Stimulated activated CD8-positive, alpha-beta memory T cell treated with anti-CD3 and anti-CD28 coated beads, Interleukin-15, amount 100 ng/mL, for 1 hour (primary cell): Measurements from ENCODE around the gene TMPRSS4.
A peak's percentile ranks its signal among the peaks of the same experiment; 100 is the strongest.

ENCODE experiments used
- DNase-seq: peaks from one replicate; pipeline ENCODE4 v3.0.0-alpha.2; 2020; ENCODE audit warnings: low read depth

The TMPRSS4 gene

GRCh38 chr11:118076754-118077281, at the start of gene TMPRSS4:
TSS of gene TMPRSS4 (plus strand) at chr11:118077078. CDS start at chr11:118077303, 225 bp downstream.
- DNase-seq: no peak

GRCh38 chr11:118027694-118028093, 49.2 kb upstream of the TMPRSS4 start:
- DNase-seq: no peak

- DNase-seq: no peak
Measured at GRCh38 chr11:118028626-118029025, 48.3 kb upstream of the TMPRSS4 start.

GRCh38 chr11:118033443-118033842, 43.4 kb upstream of the TMPRSS4 start:
- no peak for DNase-seq

- no peak for DNase-seq
Measured at GRCh38 chr11:118042141-118042540, 34.7 kb upstream of the TMPRSS4 start.

- no peak for DNase-seq
Measured at GRCh38 chr11:118042796-118043195, 34.1 kb upstream of the TMPRSS4 start.

GRCh38 chr11:118045191-118045590, 31.7 kb upstream of the TMPRSS4 start:
- no peak for DNase-seq

- DNase-seq: no peak
Measured at GRCh38 chr11:118046051-118046963, 30.6 kb upstream of the TMPRSS4 start.

GRCh38 chr11:118046964-118047700, 29.7 kb upstream of the TMPRSS4 start:
- no peak for DNase-seq

- DNase-seq: no peak
Measured at GRCh38 chr11:118047749-118048148, 29.1 kb upstream of the TMPRSS4 start.

GRCh38 chr11:118048472-118049370, 28.2 kb upstream of the TMPRSS4 start:
- DNase-seq: no peak

GRCh38 chr11:118049771-118050170, 27.1 kb upstream of the TMPRSS4 start:
- no peak for DNase-seq

GRCh38 chr11:118050208-118050891, 26.5 kb upstream of the TMPRSS4 start:
- DNase-seq: no peak

GRCh38 chr11:118051136-118051610, 25.7 kb upstream of the TMPRSS4 start:
- DNase-seq: no peak

GRCh38 chr11:118051611-118052461, 25.0 kb upstream of the TMPRSS4 start:
- DNase-seq: peak; percentile 34

GRCh38 chr11:118052581-118053206, 24.2 kb upstream of the TMPRSS4 start:
- no peak for DNase-seq

GRCh38 chr11:118054712-118055640, 21.9 kb upstream of the TMPRSS4 start:
- no peak for DNase-seq

GRCh38 chr11:118055966-118056365, 20.9 kb upstream of the TMPRSS4 start:
- no peak for DNase-seq
